Gastrocnemius medialis (tissue), 4 donors: ENCODE data around the gene LAMB1. TPM values are rescaled to one million over a fixed set of nuclear protein-coding genes. Genes with fewer than 3 reads are reported as not detected.

Source experiments
- ATAC-seq, 2 donors: fragments of 150-250 bp; one replicate each; pipeline ENCODE4 v1.9.1; 2016
- DNase-seq, 2 donors: peaks; one replicate each; pipeline ENCODE4 v3.0.0-alpha.2; 2019
- H3K27ac ChIP-seq, 4 donors: fragments of 200-600 bp; sonication (generic); 1 replicate in 1 of 4; 2 replicates in 3 of 4; pipeline ENCODE4 v1.5.1; 2016 to 2018; ENCODE audit warnings: mild to moderate bottlenecking in 2 of 4, moderate library complexity in 1 of 4
- H3K27me3 ChIP-seq, 3 donors: fragments of 200-600 bp; sonication (generic) in 2 of 3; 1 replicate in 1 of 3; 2 replicates in 2 of 3; pipeline versions ENCODE4 v1.5.1 to v1.6.0; 2016 to 2019; ENCODE audit warnings: mild to moderate bottlenecking in 1 of 3, moderate library complexity in 1 of 3
- H3K36me3 ChIP-seq, 2 donors: fragments of 200-600 bp; sonication (generic) in 1 of 2; one replicate each; pipeline ENCODE4 v1.5.1; 2017 to 2018
- H3K4me1 ChIP-seq, 2 donors: fragments of 200-600 bp; sonication (generic) in 1 of 2; one replicate each; pipeline ENCODE4 v1.5.1; 2016 to 2017; ENCODE audit warnings: mild to moderate bottlenecking in 2 of 2
- H3K4me3 ChIP-seq, 4 donors: fragments of 200-600 bp; sonication (generic) in 3 of 4; 1 replicate in 1 of 4; 2 replicates in 3 of 4; pipeline ENCODE4 v1.5.1; 2016 to 2019; ENCODE audit warnings: mild to moderate bottlenecking in 2 of 4
- H3K9me3 ChIP-seq, 3 donors: fragments of 200-600 bp; sonication (generic) in 2 of 3; 1 replicate in 1 of 3; 2 replicates in 2 of 3; pipeline ENCODE4 v1.5.1; 2016 to 2019
- CTCF ChIP-seq, 5 experiments: fragments of 450-650 bp in 3 of 5; fragments of 200-600 bp in 2 of 5; sonication (generic) in 2 of 5; IDR thresholded peaks in 4 of 5; conservative IDR thresholded peaks in 1 of 5; 1 replicate in 4 of 5; 2 replicates in 1 of 5; pipeline ENCODE4 v1.5.1; 2016 to 2019; ENCODE audit warnings: antibody characterized with exemption in 5 of 5, mild to moderate bottlenecking in 3 of 5, moderate library complexity in 3 of 5
- POLR2A ChIP-seq, 2 donors: fragments of 450-650 bp; IDR thresholded peaks; one replicate each; pipeline ENCODE4 v1.6.1; 2017; ENCODE audit warnings: antibody characterized with exemption in 2 of 2, mild to moderate bottlenecking in 2 of 2, moderate library complexity in 2 of 2
- in situ Hi-C, 4 donors: fragments of 200-750 bp; cut with MboI; loops; one replicate each; pipeline versions ENCODE4 v1.15.0 to v1.8.0; 2017; ENCODE audit warnings: low sequenced_read_pairs in 4 of 4
- intact Hi-C: fragments of 100-400 bp; cut with DNase I; formaldehyde crosslinking; loops from one replicate; pipeline ENCODE4 v1.15.1; 2023; ENCODE audit warnings: low total_unique reads
- total RNA-seq, 4 donors: library from RNA; depleted of rRNA; stranded (reverse); fragments of >200 nt; gene quantifications; one replicate each; pipeline versions ENCODE4 v1.1.0 to v1.2.3, GENCODE V29; 2016

Gene LAMB1
- total RNA-seq, 4 donors from 2014 or later, result 14.5 to 56.6 (median 29.8) TPM

- H3K36me3 ChIP-seq, result no peaks in the 10 kb centered on the region
- H3K9me3 ChIP-seq, result no peaks in the 10 kb centered on the region
- ATAC-seq (no peak), DNase-seq (no peak)
- intact Hi-C loops (loop anchor here (10.0 kb wide), 1 partner anchor 132 kb away; no protein-coding TSS in a partner anchor), in situ Hi-C loops (no loop called here)
- no peak overlapping the region for H3K4me3 ChIP-seq
- no peaks in the 10 kb centered on the region for H3K27me3 ChIP-seq
- no peak overlapping the region for H3K27ac ChIP-seq
- no peaks in the 10 kb centered on the region for H3K4me1 ChIP-seq
- TF ChIP-seq CTCF (IDR thresholded peaks at IDR 0.05 in 4 of 5, conservative IDR thresholded peaks at IDR 0.05 in 1 of 5), result no peak
- no peak for TF ChIP-seq POLR2A (IDR thresholded peaks at IDR 0.05)
Observed at GRCh38 chr7:108012499-108013430, 9.8 kb upstream of the LAMB1 start.

DNA sequence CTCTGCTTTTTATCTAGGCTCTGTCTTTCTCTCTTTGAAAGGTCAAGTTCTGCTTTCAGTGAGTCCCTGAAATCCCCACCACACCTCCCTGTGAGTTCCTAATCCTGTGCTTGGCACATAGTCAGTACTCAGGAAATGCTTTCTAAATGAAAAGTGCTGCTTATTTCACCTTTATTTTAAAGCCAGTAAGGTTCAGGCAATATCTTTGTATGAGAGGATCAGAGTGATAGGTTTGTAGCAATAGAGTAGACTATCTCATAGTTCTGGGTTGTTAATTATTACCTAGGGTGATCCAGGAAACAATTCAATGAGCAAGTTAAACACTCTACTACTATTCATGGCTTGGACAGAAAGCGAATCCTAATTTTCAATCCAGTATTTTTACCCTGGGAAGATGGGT, 7.4 kb upstream of the LAMB1 start:
- no peak overlapping the region for H3K4me3 ChIP-seq
- no peak overlapping the region for H3K27ac ChIP-seq
- no peaks in the 10 kb centered on the region for H3K9me3 ChIP-seq
- ATAC-seq, result no peak
- no peaks in the 10 kb centered on the region for H3K27me3 ChIP-seq
- in situ Hi-C loops, result no loop called here
- DNase-seq, result no peak
- H3K4me1 ChIP-seq, result no peaks in the 10 kb centered on the region
- H3K36me3 ChIP-seq, result no peaks in the 10 kb centered on the region
- intact Hi-C loops, result loop anchor here (10.0 kb wide), 1 partner anchor 134 kb away; no protein-coding TSS in a partner anchor
- TF ChIP-seq POLR2A (IDR thresholded peaks at IDR 0.05), result no peak
- no peak for TF ChIP-seq CTCF (IDR thresholded peaks at IDR 0.05 in 4 of 5, conservative IDR thresholded peaks at IDR 0.05 in 1 of 5)

DNA sequence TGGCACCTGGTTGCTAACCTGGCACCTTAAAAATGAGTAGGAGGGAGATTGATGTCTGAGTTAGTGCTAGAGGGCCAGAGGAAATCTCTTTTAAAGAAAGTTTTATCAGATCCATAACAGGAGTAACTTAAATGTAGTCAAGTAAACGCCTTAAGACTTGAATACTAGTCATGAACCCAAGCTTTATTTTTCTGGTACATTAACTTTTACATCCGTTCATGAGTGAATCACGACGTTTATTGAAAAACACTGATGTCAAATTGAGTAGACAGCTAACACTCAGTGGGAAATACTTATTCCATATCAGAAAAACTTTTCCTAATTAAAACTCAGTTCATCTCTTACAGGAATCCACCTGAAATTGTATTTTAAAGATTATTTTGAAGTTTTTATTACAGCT, 6.9 kb upstream of the LAMB1 start:
- ATAC-seq, result no peak
- in situ Hi-C loops, result no loop called here
- no peaks in the 10 kb centered on the region for H3K9me3 ChIP-seq
- no peaks in the 10 kb centered on the region for H3K4me1 ChIP-seq
- no peak overlapping the region for H3K4me3 ChIP-seq
- no peak for DNase-seq
- H3K27me3 ChIP-seq, result no peaks in the 10 kb centered on the region
- TF ChIP-seq POLR2A (IDR thresholded peaks at IDR 0.05) (no peak), CTCF (IDR thresholded peaks at IDR 0.05 in 4 of 5, conservative IDR thresholded peaks at IDR 0.05 in 1 of 5) (no peak)
- intact Hi-C loops, result loop anchor here (10.0 kb wide), 1 partner anchor 135 kb away; no protein-coding TSS in a partner anchor
- no peak overlapping the region for H3K27ac ChIP-seq
- no peaks in the 10 kb centered on the region for H3K36me3 ChIP-seq

DNA sequence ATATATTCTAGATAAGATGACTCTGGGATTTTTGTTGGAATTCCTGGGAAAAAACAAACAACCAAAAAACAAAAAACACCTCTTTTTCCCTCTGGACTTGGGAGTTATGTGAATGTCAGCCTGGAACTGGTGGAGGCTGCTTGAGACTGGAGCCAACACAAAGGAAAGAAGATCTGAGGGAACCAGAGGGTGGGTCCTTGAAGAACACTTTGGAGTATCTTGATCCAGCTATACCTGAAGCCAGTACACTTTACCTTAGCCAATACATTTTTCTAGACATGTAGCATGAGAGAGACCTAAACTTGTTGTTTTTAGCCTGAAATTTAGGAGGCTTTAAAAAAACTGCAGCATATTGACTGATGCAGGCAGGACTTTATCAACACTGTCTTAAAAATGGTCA, 5.9 kb upstream of the LAMB1 start:
- Histone ChIP-seq H3K27ac (no peak overlapping the region), H3K27me3 (no peaks in the 10 kb centered on the region), H3K4me1 (no peaks in the 10 kb centered on the region), H3K9me3 (no peaks in the 10 kb centered on the region), H3K36me3 (no peaks in the 10 kb centered on the region), H3K4me3 (no peak overlapping the region)
- no peak for ATAC-seq
- no peak for DNase-seq
- intact Hi-C loops, result no loop called here
- in situ Hi-C loops, result no loop called here
- TF ChIP-seq POLR2A (IDR thresholded peaks at IDR 0.05), result no peak
- TF ChIP-seq CTCF (IDR thresholded peaks at IDR 0.05 in 4 of 5, conservative IDR thresholded peaks at IDR 0.05 in 1 of 5), result no peak
